ENCODE results near the gene TMEM52.

Gene TMEM52

GRCh38 chr1:1895060-1895418 lies 24.0 kb downstream of the TMEM52 start:
- H3K9ac ChIP-seq (ENCODE audit: low read length in 5 of 5) = peak overlapping the region in 2 of 5 donors; percentile 15 to 17
- peaks cover 0 to 12% (median 5%) of the 10 kb centered on the region in 5 donors for H3K27me3 ChIP-seq (ENCODE audit: control insufficient read depth in 5 of 5, insufficient read depth in 4 of 5, low read length in 5 of 5)
- H3K9me3 ChIP-seq (ENCODE audit: control insufficient read depth in 5 of 5, low read length in 5 of 5) = no peaks in the 10 kb centered on the region
- no peaks in the 10 kb centered on the region for H3K36me3 ChIP-seq (ENCODE audit: control insufficient read depth in 5 of 5, insufficient read depth in 5 of 5, low read length in 5 of 5)
- peak overlapping the region in 1 of 5 donors; percentile 14 for H3K4me3 ChIP-seq (ENCODE audit: low read depth in 1 of 5, low read length in 5 of 5)
- no peak overlapping the region for H3K27ac ChIP-seq (ENCODE audit: low read depth, low read length)
- peaks cover 3 to 29% (median 27%) of the 10 kb centered on the region in 5 donors for H3K4me1 ChIP-seq (ENCODE audit: control insufficient read depth in 5 of 5, insufficient read depth in 5 of 5, low read length in 5 of 5)

- H3K27ac ChIP-seq (ENCODE audit: low read depth, low read length) = no peak overlapping the region
- peak overlapping the region in 3 of 5 donors; percentile 7 to 44 (median 15) for H3K9ac ChIP-seq (ENCODE audit: low read length in 5 of 5)
- peak overlapping the region in 1 of 5 donors; percentile 14 for H3K4me3 ChIP-seq (ENCODE audit: low read depth in 1 of 5, low read length in 5 of 5)
- no peaks in the 10 kb centered on the region for H3K36me3 ChIP-seq (ENCODE audit: control insufficient read depth in 5 of 5, insufficient read depth in 5 of 5, low read length in 5 of 5)
- peaks cover 3 to 29% (median 28%) of the 10 kb centered on the region in 5 donors for H3K4me1 ChIP-seq (ENCODE audit: control insufficient read depth in 5 of 5, insufficient read depth in 5 of 5, low read length in 5 of 5)
- H3K9me3 ChIP-seq (ENCODE audit: control insufficient read depth in 5 of 5, low read length in 5 of 5) = no peaks in the 10 kb centered on the region
- peaks cover 0 to 10% (median 5%) of the 10 kb centered on the region in 5 donors for H3K27me3 ChIP-seq (ENCODE audit: control insufficient read depth in 5 of 5, insufficient read depth in 4 of 5, low read length in 5 of 5)
Observed at GRCh38 chr1:1894354-1895059, 24.6 kb downstream of the TMEM52 start.

DNA sequence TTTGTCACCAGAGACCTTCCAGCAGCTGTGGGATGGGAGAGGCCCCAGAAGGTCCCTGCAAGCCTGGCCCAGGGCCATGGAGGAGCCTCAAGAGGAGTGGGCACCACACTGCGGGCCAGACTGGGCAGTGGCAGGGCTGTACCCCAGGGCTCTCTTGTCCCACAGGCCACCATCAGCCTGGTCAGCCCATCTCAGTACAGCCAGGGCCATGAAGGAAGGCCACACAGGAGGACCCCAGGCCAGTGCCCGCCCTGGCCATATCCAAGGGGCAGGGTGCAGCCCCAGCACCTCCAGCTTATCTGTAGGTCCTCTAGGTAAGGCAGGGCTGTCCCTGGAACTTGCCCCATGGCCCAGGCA lies 25.1 kb downstream of the TMEM52 start:
- Histone ChIP-seq H3K27me3 (ENCODE audit: control insufficient read depth in 5 of 5, insufficient read depth in 4 of 5, low read length in 5 of 5) (peaks cover 0 to 10% (median 5%) of the 10 kb centered on the region in 5 donors), H3K4me3 (ENCODE audit: low read depth in 1 of 5, low read length in 5 of 5) (no peak overlapping the region), H3K9me3 (ENCODE audit: control insufficient read depth in 5 of 5, low read length in 5 of 5) (no peaks in the 10 kb centered on the region), H3K27ac (ENCODE audit: low read depth, low read length) (no peak overlapping the region), H3K9ac (ENCODE audit: low read length in 5 of 5) (peak overlapping the region in 1 of 5 donors; percentile 44), H3K36me3 (ENCODE audit: control insufficient read depth in 5 of 5, insufficient read depth in 5 of 5, low read length in 5 of 5) (no peaks in the 10 kb centered on the region), H3K4me1 (ENCODE audit: control insufficient read depth in 5 of 5, insufficient read depth in 5 of 5, low read length in 5 of 5) (peaks cover 3 to 35% (median 33%) of the 10 kb centered on the region in 5 donors)

- H3K9me3 ChIP-seq (ENCODE audit: control insufficient read depth in 5 of 5, low read length in 5 of 5) = no peaks in the 10 kb centered on the region
- H3K4me1 ChIP-seq (ENCODE audit: control insufficient read depth in 5 of 5, insufficient read depth in 5 of 5, low read length in 5 of 5) = peaks cover 5 to 40% (median 39%) of the 10 kb centered on the region in 5 donors
- H3K27ac ChIP-seq (ENCODE audit: low read depth, low read length) = no peak overlapping the region
- no peak overlapping the region for H3K9ac ChIP-seq (ENCODE audit: low read length in 5 of 5)
- peaks cover 0 to 10% (median 5%) of the 10 kb centered on the region in 5 donors for H3K27me3 ChIP-seq (ENCODE audit: control insufficient read depth in 5 of 5, insufficient read depth in 4 of 5, low read length in 5 of 5)
- H3K4me3 ChIP-seq (ENCODE audit: low read depth in 1 of 5, low read length in 5 of 5) = no peak overlapping the region
- H3K36me3 ChIP-seq (ENCODE audit: control insufficient read depth in 5 of 5, insufficient read depth in 5 of 5, low read length in 5 of 5) = no peaks in the 10 kb centered on the region
Observed at GRCh38 chr1:1893291-1893985, 25.6 kb downstream of the TMEM52 start.

DNA sequence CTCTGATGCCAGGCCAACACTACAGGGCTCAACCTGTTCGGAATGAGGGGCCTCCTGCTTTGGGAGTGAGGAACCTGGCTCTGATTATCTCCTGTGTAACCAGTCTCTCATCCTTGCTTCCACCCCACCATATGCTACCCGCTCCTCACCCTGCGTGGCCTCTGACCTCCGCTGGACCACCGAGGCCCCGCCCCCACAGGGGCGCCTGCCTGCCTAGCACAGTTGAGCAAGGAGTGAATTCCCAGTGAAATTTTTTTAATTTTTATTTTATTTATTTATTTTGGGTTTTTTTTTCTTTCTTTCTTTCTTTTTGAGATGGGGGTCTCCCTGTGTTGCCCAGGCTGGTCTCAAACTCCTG lies 26.3 kb downstream of the TMEM52 start:
- Histone ChIP-seq H3K9me3 (ENCODE audit: control insufficient read depth in 5 of 5, low read length in 5 of 5) (no peaks in the 10 kb centered on the region), H3K4me1 (ENCODE audit: control insufficient read depth in 5 of 5, insufficient read depth in 5 of 5, low read length in 5 of 5) (peaks cover 5 to 47% (median 44%) of the 10 kb centered on the region in 5 donors), H3K4me3 (ENCODE audit: low read depth in 1 of 5, low read length in 5 of 5) (peak overlapping the region in 1 of 5 donors; percentile 82), H3K36me3 (ENCODE audit: control insufficient read depth in 5 of 5, insufficient read depth in 5 of 5, low read length in 5 of 5) (no peaks in the 10 kb centered on the region), H3K27ac (ENCODE audit: low read depth, low read length) (no peak overlapping the region), H3K9ac (ENCODE audit: low read length in 5 of 5) (peak overlapping the region in 2 of 5 donors; percentile 20 to 86), H3K27me3 (ENCODE audit: control insufficient read depth in 5 of 5, insufficient read depth in 4 of 5, low read length in 5 of 5) (peaks cover 0 to 10% (median 5%) of the 10 kb centered on the region in 5 donors)

DNA sequence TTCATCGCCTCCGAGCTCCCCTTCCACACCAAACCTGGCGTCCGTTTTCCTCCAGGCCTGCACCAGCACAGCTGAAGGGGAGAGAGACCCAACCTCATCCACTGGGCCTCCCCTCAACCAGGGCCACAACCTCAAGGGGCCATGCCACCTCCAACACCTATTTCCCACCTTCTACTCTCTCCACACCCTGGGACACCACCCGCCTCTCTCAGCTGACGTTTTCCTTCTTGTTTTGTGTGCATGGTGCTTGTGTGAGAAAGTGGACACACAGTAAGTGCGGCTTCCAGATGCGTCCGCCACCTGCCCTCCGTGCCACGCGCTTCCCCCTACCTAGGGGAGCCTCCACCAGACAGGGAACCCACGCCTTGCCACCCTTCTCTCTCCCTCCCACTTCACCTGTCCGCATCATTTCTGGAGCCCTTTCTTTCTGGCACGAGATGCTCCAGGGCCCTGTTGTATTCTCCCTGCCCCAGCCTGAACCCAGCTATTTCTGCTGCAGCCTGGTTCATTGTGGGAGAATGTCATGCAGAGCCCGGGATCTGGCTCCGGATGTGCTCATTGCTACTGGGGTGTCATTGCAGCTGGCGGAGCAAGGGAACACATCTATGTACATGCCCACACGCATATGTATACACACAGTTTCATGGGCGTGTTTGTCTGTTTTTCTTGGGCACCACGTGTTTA lies 26.9 kb downstream of the TMEM52 start:
- Histone ChIP-seq H3K27me3 (ENCODE audit: control insufficient read depth in 5 of 5, insufficient read depth in 4 of 5, low read length in 5 of 5) (peaks cover 0 to 10% (median 5%) of the 10 kb centered on the region in 5 donors), H3K9me3 (ENCODE audit: control insufficient read depth in 5 of 5, low read length in 5 of 5) (no peaks in the 10 kb centered on the region), H3K27ac (ENCODE audit: low read depth, low read length) (peak overlapping the region; percentile 65), H3K4me3 (ENCODE audit: low read depth in 1 of 5, low read length in 5 of 5) (peak overlapping the region; percentile 64 to 89 (median 73)), H3K9ac (ENCODE audit: low read length in 5 of 5) (peak overlapping the region in 4 of 5 donors; percentile 62 to 86 (median 74)), H3K36me3 (ENCODE audit: control insufficient read depth in 5 of 5, insufficient read depth in 5 of 5, low read length in 5 of 5) (no peaks in the 10 kb centered on the region), H3K4me1 (ENCODE audit: control insufficient read depth in 5 of 5, insufficient read depth in 5 of 5, low read length in 5 of 5) (peaks cover 5 to 50% (median 44%) of the 10 kb centered on the region in 5 donors)

- Histone ChIP-seq H3K9me3 (ENCODE audit: control insufficient read depth in 5 of 5, low read length in 5 of 5) (no peaks in the 10 kb centered on the region), H3K27me3 (ENCODE audit: control insufficient read depth in 5 of 5, insufficient read depth in 4 of 5, low read length in 5 of 5) (peaks cover 0 to 10% (median 5%) of the 10 kb centered on the region in 5 donors), H3K4me1 (ENCODE audit: control insufficient read depth in 5 of 5, insufficient read depth in 5 of 5, low read length in 5 of 5) (peaks cover 5 to 53% (median 50%) of the 10 kb centered on the region in 5 donors), H3K9ac (ENCODE audit: low read length in 5 of 5) (peak overlapping the region in 4 of 5 donors; percentile 65 to 86 (median 75)), H3K27ac (ENCODE audit: low read depth, low read length) (peak overlapping the region; percentile 65), H3K4me3 (ENCODE audit: low read depth in 1 of 5, low read length in 5 of 5) (peak overlapping the region; percentile 64 to 89 (median 73)), H3K36me3 (ENCODE audit: control insufficient read depth in 5 of 5, insufficient read depth in 5 of 5, low read length in 5 of 5) (no peaks in the 10 kb centered on the region)
Observed at GRCh38 chr1:1891349-1892078, 27.6 kb downstream of the TMEM52 start.

DNA sequence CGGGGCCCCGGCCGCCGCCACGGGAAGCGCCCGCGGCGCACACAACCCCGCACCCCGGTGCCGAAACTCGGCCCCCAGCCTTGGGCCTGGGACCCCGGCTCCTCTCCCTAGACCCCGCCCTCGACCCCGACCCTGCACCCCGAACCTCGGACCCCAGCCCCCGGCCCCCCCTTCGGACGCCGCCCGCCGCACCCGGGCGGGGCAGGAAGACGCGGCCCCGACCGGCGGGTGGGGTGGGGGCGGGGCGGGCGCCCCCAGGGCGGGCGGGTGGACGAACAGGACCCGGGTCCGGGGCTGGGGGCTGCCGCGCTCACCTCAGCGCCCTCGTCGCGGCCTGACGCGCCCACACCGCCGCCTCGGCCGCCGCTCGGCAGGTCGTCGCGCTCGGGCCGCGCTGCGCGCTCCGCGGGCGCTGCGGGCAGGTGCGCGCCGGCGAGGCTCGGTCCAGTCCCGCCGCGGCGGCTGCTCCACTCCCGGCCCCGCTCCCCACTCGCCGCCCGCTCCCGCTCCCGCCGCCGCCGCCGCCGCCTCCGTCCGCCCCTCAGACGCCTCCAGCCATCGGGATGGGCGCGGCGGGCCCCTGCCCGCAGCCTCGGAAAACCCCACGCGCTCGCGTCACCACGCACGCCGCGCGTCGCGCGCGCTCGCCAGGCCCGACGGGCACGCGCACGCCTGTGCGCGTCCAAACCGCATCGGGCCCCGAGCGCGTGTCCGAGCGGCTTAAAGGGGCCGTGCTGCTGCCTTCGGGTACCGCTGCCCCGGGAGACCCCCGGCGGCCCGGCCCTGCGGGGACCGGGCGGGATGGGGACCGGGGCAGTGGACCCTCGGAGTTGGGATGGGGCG lies 28.4 kb downstream of the TMEM52 start, which contains the start of gene GNB1:
TSS of gene GNB1 (minus strand) at position 582 of the 843 bp plus-strand sequence. CDS start 65,634 bp downstream, outside the sequence.
- H3K9me3 ChIP-seq (ENCODE audit: control insufficient read depth in 5 of 5, low read length in 5 of 5) = no peaks in the 10 kb centered on the region
- peak within 1 kb of the TSS in 4 of 5 donors; percentile 89 to 98 (median 94) for H3K9ac ChIP-seq (ENCODE audit: low read length in 5 of 5)

More for the DNA sequence above, 28.4 kb downstream of the TMEM52 start, which contains the start of gene GNB1:
- Histone ChIP-seq H3K27ac (ENCODE audit: low read depth, low read length) (peak within 1 kb of the TSS; percentile 86), H3K4me3 (ENCODE audit: low read depth in 1 of 5, low read length in 5 of 5) (peak within 1 kb of the TSS; percentile 73 to 89 (median 82)), H3K27me3 (ENCODE audit: control insufficient read depth in 5 of 5, insufficient read depth in 4 of 5, low read length in 5 of 5) (peaks cover 0 to 6% (median 3%) of the 10 kb centered on the region in 5 donors), H3K4me1 (ENCODE audit: control insufficient read depth in 5 of 5, insufficient read depth in 5 of 5, low read length in 5 of 5) (peaks cover 5 to 60% (median 52%) of the 10 kb centered on the region in 5 donors), H3K36me3 (ENCODE audit: control insufficient read depth in 5 of 5, insufficient read depth in 5 of 5, low read length in 5 of 5) (no peaks in the 10 kb centered on the region)

Measured in subcutaneous abdominal adipose tissue (tissue), 5 donors.